ENCODE results near the gene KLHL35.

DNA sequence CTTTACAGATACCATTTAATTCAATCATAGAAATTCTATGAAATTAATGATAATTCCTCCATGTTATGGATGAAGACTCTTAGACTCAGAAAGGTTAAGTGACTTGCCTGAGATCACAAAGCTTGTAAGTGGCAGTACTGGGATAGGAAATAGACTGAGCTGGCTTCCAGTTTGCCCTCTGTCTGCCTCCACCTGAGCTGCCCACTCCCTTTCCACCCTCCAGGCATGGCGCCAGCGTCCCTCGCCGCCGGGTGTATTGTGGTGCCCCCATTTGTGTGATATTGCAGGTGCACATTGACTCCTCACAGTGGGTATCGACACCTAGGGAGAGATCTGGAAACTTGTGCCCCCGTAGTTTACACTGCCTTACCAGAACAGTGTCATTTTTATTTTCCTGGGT lies 43.1 kb downstream of the KLHL35 start:
- TF ChIP-seq CTCF (IDR thresholded peaks at IDR 0.05; ENCODE audit: borderline replicate concordance, extremely low read depth, low read length, poor library complexity, severe bottlenecking) (no peak), EZH2 (IDR thresholded peaks at IDR 0.05; ENCODE audit: borderline replicate concordance, low read depth, low read length, severe bottlenecking) (no peak)
